Cardiac septum (tissue), 1 donor: Measurements from ENCODE around the gene SAMD14. TPM values are rescaled to one million over a fixed set of nuclear protein-coding genes. Genes with fewer than 3 reads are reported as not detected.
A peak's percentile ranks its signal among the peaks of the same experiment; 100 is the strongest.

ENCODE experiments used
- DNase-seq: peaks from one replicate; pipeline ENCODE4 v3.0.0-alpha.2; 2020; ENCODE audit warnings: low spot score
- intact Hi-C: fragments of 100-400 bp; cut with DNase I; formaldehyde crosslinking; loops from one replicate; pipeline ENCODE4 v1.14.0; 2022
- total RNA-seq: library from RNA; stranded (reverse); fragmentation: NEBNext Ultra II Directional; extraction: Animal tissue kit (Norgen Biotek cat#: 25700); gene quantifications from one replicate; pipeline ENCODE4 v1.2.1, GENCODE V29; 2021
- donor health status: DM: no; HTN: no; CAD: no.

SAMD14 gene
- total RNA-seq, 1 donor from 2014 or later: 4.4 TPM

DNA sequence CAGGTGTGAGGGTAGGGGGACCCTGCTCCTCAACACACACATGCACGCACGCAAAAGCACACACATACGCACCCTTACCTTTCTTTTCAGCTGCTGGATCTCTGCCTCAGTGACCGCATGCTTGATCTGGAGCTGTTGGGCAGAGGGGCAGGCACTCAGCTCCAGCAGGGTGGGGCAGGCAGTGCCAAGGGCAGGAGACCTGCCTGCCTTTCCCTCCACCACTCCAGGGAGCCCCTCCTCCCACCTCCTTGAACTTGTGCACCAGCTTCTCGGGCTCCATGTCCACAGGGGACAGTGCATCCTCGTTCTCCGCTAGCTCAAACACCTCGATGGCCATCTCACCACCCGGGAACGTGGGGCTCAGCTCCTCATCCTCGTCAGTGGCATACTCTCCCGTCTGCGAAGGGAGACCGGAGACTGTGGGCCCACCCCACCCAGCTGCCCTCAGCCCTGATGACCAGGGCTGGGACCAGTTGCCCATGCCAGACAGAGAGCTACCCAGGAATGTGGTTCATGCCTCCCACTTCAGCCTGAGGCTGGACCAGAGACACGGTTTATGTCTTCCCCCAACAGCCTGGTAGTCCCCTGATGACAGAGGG lies 9.3 kb upstream of the SAMD14 start:
- DNase-seq: no peak

DNA sequence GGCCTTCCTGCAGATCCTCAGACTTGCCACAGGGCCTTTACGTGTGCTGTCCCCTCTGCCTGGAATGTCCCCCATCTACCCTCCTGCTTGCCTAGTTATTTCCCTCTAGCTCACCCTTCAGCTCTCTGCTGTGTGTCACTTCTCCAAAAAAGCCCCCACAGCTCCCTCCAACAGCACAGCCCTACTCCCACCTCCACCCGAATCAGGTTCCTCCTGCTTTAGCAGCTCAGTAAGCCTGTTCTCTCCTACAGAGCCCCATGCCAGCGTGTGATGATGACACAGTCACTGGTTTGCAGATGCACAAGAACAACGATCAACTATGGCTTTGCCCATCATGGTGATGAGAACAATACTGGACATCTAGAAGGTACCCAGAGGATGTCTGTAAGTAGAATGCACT lies 7.1 kb upstream of the SAMD14 start:
- DNase-seq: no peak
- intact Hi-C loops: no loop called here

More for the DNA sequence above, 9.3 kb upstream of the SAMD14 start:
- intact Hi-C loops: no loop called here

DNA sequence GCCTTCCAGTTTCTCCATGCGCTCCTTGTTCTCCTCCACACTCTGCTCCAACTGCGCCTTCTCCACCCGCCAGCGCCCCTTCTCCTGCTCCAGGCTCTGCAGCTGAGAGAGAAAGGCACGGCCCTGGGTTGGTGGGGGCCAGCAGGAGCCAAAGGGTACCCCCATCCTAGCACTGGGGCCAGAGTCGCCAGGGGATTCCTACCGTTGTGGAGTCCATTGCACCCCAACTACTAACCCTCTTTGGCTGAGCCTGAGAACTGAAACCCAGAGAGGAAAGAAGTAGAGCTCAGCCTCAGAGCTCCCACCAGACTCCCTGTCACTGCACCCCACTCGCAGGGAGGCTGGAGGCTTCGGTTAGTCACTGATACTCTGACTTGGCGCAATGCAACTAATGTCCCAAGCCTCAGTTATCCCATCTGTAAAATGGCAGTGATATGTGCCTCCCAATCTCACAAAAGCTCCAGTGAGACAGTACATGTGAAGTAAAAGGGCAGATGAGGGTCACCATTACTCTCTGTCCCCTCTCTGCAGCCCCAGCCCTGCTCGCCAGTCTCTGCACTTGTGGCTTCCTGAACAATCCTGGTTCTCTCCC lies 6.2 kb upstream of the SAMD14 start:
- intact Hi-C loops: no loop called here
- no peak for DNase-seq

DNA sequence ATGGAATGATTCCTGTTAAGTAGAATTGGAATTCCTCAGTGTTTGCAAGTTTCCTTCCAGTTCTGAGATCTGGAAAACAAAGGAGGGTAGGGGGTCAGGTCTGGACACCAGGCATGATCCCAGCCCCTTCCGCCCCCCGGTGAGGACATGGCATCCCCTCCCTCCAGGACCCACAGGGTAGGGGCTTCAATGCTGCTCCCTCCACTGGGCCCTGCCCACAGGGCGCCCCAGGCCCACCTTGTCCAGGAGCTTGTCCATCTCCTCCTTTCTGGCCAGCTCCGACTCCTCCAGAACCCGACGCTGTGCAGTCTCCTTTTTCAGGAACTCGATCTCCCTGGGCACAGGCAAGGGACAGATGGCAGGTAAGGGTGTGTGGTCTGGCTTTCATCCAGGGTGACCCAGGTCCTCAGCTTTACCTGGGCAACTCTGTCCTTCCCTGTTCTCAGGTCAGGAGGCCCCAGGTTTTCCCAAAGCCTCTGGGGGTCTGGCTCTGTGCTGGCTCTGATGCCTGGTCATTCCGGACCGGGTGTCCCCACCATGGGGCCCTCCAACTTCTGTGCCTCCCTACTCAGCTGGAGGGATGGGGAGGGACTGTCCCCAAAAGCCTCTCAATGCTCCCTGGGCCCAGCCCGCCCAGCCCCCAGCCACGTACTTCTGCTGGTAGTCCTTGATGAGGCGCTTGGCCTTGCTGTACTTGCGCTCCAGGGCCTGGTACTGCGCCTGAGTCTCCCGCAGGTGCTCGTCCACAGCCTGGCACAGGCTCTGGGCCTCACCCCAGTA lies 5.5 kb upstream of the SAMD14 start:
- intact Hi-C loops: no loop called here
- no peak for DNase-seq

DNA sequence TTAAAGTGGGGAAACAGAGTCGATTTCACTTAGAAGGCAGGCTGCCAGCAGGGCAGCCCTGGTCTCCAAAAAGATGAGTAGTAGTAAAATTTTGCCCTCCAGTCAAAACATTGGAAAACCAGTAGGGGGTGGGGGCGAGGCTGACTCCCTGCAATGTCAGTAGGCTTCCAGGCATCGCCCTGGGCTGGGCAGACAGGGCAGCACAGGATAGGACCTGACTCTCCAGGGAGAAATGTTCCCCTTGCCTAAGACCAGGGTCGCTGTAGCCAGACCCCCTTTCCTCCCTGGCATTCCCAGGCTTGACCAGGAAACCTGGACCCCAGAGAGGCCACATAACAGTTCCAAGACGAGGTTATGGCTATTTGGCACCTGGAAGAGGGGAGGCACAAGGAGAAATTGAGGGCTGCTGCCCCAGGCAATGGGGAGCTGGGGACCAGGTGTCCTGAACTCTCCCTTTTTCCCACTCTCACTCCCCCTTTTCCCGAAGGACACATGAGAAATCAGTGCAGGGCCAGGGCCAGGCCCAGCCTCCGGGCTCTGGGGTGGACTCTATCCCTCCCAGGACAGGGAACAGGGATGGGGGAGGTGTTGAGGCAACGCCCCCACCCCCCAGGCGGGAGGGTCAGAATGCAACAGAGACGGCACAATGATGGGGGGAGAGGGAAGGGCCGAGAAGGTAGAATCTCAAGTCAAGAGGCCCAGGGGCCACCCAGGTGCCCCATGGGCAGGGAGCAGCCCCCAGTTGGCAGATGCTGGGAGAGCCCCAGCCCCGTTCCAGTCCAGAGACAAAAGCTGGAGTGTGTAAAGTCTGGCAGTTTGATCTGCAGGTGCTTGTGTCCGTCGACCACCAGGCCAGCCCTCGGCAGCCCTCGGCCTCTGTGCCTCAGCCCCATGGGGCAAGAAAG lies 4.5 kb upstream of the SAMD14 start:
- no peak for DNase-seq
- intact Hi-C loops: no loop called here

DNA sequence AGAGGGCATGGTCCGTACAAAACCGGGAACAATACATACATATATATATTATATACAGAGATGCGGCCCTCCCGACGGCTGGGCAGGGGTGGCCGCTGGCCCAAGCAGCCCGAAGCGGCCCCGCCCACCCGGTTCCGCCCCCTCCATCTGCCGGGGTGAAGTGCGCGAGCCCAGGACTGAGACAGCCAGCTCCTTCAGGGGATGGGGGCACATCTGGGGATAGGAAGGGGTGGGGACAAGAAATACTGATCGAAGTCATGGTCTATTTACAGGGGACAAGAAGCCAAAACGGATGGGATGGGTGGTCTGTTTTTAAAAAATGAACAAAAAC lies 3.8 kb upstream of the SAMD14 start:
- intact Hi-C loops: no loop called here
- DNase-seq: no peak

DNA sequence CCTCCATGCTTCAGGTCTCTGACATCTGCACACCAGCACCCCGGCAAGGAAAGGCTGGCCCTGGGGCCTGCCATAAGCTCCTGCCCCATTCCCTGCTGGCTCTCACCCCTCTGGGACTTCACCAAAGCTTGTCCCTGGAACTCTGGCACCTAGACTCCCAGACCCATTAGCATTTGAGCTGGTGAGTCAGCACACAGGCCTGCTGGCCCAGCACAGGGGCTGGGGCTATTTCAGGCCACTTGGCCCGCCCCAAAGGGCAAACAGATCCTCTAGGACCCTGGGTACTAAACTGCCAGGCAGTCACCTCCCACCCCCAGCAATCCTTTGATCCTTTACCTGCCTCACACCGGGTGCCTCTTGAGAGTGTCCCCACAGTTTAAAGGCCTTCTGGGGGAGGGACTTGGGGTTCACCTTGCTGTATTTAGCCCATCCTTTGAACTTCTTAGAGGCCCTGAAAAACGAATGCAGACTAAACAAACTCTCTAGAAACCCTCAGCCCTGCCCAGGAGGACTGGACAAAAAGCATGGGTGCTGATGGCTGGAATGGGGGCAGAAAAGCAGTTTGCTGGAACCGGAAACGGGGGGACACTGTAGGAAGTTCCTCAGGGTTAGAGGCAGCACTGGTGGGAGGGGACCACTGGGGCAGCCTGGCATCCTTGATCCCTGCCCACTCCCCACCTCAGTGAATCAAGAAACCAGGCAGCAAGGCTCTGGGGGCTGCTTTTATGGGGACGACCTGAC lies 3.2 kb upstream of the SAMD14 start:
- DNase-seq: peak; percentile 83
- intact Hi-C loops: no loop called here

DNA sequence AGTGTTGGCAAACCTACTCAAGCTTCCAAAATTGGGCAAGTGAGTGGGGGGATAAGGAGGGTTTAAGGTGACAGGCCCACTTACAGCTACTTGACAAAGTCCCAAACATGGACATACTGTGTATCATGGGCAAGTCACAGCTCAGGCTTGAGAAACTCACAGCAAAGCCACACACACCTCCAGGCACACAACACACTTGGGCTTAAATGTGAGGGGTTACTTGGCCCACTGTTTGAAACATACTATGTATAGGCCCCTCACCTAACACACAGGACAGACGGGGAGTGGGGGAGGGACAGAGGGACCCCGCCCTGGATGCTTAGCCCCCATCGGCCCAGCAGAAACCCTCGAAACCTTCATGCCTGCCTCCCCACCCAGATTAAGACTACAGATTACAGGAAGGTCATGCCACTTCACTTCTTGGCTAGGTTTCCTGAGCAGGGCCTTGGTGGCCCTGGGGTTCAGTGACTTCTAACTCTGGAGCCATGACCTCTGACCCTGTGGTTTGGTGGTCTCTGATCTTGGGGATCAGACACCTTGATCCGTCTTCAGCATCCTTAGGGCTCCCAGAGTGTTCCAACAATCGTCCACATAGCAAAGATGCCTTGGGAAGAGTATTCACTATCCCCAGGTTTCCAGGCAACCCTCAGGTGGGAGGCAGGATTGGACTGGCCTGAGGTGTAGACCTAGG lies 2.3 kb upstream of the SAMD14 start:
- intact Hi-C loops: no loop called here
- no peak for DNase-seq

DNA sequence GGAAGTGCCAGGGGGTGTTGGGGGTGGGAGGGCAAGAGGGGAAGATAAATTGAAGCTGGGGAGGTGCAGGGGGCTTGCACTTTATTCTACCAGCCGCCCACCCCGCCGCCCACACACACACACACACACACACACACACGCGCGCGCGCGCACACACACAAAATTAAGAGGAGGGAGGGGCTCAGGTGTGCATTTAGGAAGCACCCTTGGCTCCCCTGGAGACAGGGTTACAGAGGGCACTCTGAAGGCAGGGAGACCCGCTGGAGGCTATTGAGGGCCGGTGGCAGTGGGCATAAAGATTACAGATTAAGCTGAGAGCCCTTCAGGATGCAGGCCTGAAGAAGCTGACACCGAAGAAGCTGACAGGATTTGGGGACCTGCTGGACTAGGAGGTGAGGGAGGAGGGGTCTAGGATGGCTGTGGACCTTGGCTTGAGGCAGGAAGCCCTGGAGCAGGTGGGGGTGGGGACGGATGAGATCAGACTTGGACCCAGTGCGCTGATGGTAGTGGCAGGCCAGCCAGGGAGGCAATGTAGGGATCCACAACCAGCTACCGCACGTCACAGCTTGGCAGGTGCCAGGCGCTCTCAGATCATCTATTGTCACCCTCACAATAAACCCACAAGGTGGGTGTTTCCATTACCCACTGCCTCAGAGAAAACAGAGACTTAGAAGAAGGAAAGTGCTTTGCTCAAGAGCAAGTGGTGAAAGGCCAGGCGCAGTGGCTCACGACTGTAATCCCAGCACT lies 772 bp upstream of the SAMD14 start:
- intact Hi-C loops: no loop called here
- no peak for DNase-seq

DNA sequence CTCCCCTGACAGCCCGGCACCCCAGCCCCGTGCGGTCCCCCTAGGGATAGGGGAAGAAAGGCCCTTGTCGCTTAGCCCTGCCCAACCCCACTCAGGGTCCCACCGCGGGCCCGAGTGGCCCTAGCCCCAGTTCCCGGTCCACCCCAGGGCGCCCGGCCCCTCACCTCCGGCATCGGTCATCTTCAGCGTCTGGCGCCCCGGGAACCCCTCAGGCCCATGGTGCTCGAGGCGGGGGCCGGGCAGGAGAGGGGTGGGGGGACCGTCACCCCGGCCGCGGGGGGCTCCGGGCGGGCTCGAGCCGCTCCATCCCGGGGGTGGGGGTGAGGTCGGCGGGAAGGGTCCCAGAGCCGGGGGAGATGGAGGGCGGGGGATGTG lies 620 bp downstream of the SAMD14 start:
- no peak for DNase-seq
- intact Hi-C loops: no loop called here

DNA sequence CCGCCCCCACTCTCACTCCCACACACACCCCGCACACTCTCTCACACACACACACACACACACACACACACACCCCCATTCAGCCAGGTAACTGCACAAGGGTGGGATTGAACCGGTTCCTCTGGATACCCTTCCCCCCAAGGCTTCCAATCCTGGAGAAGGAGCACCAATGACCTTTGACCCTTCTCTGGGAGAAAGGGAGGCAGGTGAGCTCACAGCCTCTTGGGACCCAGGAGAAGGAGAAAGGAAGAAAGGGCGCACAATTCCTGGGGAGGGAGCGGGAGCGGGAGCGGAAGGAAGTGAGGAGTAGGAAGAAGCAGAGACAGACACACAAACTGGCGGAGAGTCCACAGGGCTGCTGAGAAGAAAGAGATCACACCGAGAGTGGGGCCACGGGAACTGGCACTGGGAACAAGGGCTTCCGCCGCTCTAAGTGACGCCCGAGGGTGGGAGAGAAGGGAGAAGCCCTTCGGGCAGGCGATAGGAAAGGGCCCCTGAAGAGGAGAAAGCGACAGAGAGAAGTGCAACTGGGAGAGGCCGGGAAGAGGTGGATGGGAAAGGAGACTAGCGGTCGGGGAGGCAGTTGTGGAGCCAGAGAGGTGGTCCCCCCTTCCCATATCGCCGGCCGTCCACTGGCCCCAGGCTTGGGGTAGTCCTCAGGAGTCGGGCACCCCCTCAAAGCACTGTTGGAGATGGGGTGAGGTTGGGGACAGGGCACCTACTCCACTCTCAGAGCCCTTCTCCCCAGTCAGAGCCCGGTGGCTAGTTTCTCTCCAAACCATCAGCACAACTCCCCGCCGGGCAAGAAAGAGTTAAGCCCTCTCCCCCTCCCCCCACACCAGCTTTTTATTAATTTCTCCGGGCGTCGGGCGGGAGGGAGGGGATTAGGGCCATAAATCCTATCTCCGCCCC lies 1.3 kb downstream of the SAMD14 start:
- intact Hi-C loops: no loop called here
- no peak for DNase-seq

DNA sequence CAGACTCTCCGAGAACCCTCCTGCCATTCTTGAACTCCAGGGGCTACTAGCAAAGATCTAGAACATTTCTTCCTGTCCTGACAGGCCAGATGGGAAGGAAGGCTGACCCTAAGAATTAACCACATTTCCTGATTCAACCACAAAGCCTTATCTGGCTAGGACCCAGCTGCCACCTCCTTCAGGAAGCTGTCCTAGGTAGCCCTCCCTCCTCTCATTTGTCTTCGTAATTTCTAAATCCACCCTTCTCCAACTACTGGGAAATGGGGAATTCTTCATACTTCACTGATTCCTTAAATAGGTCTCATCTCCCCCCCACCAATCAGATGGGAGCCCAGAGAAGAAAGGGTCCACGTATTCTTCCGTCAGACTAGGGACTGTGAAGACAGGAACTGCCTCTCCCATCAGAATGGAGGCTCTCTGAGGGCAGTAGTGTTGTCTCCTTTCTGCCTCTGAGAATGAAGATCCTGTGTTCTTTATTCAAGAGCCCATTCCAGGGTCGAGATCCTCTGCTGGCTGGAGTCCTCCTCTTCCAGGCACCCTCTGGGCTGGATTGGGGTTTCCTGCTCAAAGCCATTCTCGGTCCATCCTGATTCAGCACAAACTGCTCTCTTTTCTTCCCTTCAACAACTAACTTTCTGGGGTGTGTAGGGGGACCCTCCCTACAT lies 2.1 kb downstream of the SAMD14 start:
- intact Hi-C loops: no loop called here
- no peak for DNase-seq

DNA sequence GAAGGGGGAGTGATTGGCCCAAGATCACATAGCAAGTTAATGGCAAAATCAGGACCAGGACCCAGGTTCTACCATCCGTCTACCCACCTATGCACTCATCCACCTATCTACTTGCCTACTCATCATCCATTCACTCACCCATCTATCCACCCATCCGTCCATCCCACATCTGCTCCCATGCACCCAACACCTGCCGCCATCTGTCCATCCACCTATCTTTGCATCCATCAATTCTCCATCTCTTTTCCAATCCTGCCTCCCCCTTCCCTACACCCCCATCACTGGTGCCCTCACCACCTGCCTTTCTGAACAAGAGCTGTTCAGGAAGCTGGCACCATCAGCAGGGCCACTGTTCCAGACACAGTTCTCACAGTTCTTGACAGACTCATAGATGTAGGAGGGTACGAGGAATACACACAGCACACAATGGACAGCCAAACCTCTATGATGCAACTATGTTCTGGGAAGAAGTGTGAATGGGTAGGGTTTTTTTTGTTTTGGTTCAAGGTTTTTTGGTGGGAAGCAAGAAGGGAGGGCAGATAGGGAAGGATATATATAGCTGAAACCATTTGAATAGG lies 4.5 kb downstream of the SAMD14 start:
- intact Hi-C loops: no loop called here
- no peak for DNase-seq

DNA sequence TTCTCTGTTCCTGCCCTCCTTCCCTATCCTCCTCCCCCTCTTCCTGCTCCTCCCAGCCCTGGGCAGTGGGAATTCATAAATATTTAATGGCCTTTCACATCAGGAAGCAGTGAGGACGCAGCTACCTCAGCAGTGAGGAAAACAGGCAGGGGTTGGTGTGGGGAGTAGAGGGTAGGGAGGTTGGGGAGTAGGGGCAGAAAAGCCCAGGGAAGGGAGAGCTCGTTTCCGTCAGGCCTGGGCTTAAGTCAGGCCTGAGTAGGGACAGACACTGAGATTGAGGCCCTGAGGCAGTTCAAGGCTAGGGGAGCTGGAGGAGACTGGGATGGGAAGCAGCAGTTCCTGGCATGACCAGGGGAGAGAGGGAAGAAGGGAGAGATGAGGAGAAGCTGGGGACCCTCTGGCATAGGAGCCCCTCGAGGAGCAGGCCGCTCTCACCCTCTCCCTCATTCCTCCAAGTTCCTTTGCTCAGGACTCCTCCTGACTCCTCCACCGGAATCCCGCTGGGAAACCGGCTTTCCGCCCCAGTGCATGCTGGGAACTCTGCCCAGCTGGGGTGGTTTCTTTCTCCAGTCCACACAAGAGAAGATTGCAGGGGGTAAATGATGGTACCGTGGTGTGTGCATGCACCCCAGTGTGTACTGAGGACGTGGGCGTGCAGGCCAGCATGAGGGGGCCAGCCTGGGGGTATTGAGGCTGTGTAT lies 6.2 kb downstream of the SAMD14 start:
- no peak for DNase-seq
- intact Hi-C loops: no loop called here

DNA sequence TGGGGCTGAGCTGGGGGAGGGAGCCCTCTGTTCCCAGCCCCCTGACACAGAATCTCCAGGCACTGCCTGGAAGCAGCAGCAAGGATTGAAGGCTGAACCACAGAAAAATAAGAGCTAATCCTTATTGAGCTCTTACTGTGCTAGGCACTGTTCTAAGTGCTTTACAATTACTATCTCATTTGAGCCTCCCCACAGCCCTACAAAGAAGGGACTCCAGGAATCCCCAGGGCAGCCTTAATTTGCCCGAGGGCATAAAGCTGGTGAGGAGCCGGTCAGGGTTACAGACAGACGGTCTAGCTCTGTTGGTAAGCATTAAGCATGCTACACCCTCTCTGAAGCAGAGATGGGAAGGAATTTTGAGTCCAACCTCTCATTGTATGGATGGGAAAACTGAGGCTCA lies 7.0 kb downstream of the SAMD14 start:
- intact Hi-C loops: no loop called here
- no peak for DNase-seq
